Measurements from ENCODE around the gene COL6A2. TPM values are rescaled to one million over a fixed set of nuclear protein-coding genes. Genes with fewer than 3 reads are reported as not detected.
A peak's percentile ranks its signal among the peaks of the same experiment; 100 is the strongest.

COL6A2 gene
- total RNA-seq, 1 donor from 2014 or later, result 1,821 TPM

DNA sequence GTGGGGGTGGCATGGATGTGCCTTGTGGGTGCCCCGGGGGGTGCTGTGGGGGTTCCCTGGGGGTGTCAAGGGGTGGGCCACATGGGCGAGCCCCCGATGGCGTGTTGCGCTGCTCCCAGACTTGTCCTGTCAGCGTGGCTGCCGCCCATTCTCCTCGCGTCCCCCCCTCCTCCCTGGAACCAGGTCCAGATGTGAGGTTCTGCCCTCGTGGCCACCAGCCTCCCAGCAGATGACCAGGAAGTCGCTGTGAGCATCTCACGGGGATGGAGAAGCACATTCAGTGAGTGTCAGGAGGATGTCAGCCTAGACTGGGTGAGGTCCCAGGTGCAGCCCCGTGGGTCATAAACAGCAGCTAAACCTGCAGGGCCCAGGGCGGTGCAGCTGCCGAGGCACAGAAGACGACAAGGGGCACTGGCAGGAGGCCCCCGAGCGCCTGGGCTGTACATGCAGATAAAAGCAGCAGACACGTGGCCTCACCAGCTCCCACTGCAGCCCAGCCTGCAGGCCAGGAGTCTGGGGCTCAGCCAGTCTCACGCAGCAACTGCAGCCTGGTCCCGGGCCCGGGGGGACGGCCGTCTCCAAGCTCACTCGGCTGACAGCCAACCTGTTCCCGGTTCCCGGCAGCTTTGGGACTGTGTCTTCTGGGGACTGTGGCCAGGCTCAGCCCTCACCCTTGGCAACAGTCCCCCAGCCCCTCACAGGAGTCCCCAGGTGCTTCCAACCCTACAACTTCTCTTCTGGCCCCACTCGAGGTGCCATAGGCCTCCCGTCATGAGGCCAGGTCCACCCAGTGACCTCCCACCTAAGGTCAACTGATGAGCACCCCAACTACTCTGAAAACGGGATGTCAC is 17.5 kb upstream of the COL6A2 start:
- peak; percentile 84 for DNase-seq (ENCODE audit: extremely low spot score, unreplicated experiment)
- no peaks in the 10 kb centered on the region for H3K9me3 Mint-ChIP-seq (ENCODE audit: unreplicated experiment)
- no peaks in the 10 kb centered on the region for H3K36me3 Mint-ChIP-seq (ENCODE audit: unreplicated experiment)
- TF ChIP-seq, protein P1, sequence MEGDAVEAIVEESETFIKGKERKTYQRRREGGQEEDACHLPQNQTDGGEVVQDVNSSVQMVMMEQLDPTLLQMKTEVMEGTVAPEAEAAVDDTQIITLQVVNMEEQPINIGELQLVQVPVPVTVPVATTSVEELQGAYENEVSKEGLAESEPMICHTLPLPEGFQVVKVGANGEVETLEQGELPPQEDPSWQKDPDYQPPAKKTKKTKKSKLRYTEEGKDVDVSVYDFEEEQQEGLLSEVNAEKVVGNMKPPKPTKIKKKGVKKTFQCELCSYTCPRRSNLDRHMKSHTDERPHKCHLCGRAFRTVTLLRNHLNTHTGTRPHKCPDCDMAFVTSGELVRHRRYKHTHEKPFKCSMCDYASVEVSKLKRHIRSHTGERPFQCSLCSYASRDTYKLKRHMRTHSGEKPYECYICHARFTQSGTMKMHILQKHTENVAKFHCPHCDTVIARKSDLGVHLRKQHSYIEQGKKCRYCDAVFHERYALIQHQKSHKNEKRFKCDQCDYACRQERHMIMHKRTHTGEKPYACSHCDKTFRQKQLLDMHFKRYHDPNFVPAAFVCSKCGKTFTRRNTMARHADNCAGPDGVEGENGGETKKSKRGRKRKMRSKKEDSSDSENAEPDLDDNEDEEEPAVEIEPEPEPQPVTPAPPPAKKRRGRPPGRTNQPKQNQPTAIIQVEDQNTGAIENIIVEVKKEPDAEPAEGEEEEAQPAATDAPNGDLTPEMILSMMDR (IDR thresholded peaks at IDR 0.05), result no peak
- H3K4me3 Mint-ChIP-seq (ENCODE audit: unreplicated experiment), result no peak overlapping the region
- peaks cover 46% of the 10 kb centered on the region for H3K4me1 Mint-ChIP-seq (ENCODE audit: unreplicated experiment)
- H3K27me3 Mint-ChIP-seq (ENCODE audit: unreplicated experiment), result no peaks in the 10 kb centered on the region
- H3K27ac Mint-ChIP-seq (ENCODE audit: unreplicated experiment), result peak overlapping the region; percentile 34

DNA sequence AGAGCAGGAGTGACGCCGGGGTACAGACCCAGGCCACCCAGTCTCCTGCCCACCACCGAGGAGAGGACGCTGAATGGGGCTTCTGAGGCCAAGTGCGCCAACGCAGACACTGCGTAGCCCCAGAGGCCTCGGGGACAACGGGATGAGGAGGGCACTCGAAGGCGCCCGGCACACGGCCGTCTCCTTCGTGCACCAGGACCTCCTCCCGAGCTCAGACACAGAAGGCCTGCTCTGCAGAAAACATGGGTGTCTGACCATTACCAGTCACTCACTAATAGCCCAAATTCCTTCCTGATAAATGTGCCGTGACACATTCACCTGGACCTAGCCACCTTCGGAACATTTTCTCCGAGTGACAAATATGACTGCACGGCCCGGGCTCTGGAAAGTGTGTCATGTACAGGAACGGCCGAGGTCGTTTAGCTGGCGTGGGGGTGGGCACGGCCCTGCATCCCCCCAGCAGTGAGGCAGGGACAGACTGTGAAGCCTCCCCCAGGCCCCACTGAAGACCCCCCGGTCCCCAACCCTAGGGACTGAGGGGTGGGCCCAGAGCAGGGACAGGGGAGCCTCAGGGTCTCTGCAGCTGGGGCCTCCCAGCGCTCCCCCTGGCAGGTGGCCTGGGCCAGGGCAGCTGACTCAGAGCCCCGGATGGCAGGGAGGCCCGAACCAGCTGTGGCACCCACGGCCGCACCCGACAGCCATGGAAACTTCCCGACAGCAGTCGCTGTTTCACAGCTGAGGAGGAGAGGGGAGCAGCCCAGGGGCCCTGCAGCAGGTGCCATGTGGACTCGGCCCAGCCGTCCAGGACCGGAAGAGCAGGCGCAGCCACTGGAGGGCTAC is 16.7 kb upstream of the COL6A2 start:
- peak overlapping the region; percentile 34 for H3K27ac Mint-ChIP-seq (ENCODE audit: unreplicated experiment)
- H3K9me3 Mint-ChIP-seq (ENCODE audit: unreplicated experiment), result no peaks in the 10 kb centered on the region
- TF ChIP-seq, protein P1 (IDR thresholded peaks at IDR 0.05), result no peak
- no peaks in the 10 kb centered on the region for H3K27me3 Mint-ChIP-seq (ENCODE audit: unreplicated experiment)
- peaks cover 46% of the 10 kb centered on the region for H3K4me1 Mint-ChIP-seq (ENCODE audit: unreplicated experiment)
- H3K4me3 Mint-ChIP-seq (ENCODE audit: unreplicated experiment), result no peak overlapping the region
- DNase-seq (ENCODE audit: extremely low spot score, unreplicated experiment), result peak; percentile 84
- no peaks in the 10 kb centered on the region for H3K36me3 Mint-ChIP-seq (ENCODE audit: unreplicated experiment)

GRCh38 chr21:46081862-46082712 is 15.8 kb upstream of the COL6A2 start:
- H3K4me3 Mint-ChIP-seq (ENCODE audit: unreplicated experiment), result no peak overlapping the region
- H3K9me3 Mint-ChIP-seq (ENCODE audit: unreplicated experiment), result peaks cover 5% of the 10 kb centered on the region
- H3K4me1 Mint-ChIP-seq (ENCODE audit: unreplicated experiment), result peaks cover 46% of the 10 kb centered on the region
- TF ChIP-seq, protein P1 (IDR thresholded peaks at IDR 0.05), result no peak
- no peaks in the 10 kb centered on the region for H3K36me3 Mint-ChIP-seq (ENCODE audit: unreplicated experiment)
- H3K27me3 Mint-ChIP-seq (ENCODE audit: unreplicated experiment), result no peaks in the 10 kb centered on the region
- DNase-seq (ENCODE audit: extremely low spot score, unreplicated experiment), result peak; percentile 77
- H3K27ac Mint-ChIP-seq (ENCODE audit: unreplicated experiment), result peak overlapping the region; percentile 18

DNA sequence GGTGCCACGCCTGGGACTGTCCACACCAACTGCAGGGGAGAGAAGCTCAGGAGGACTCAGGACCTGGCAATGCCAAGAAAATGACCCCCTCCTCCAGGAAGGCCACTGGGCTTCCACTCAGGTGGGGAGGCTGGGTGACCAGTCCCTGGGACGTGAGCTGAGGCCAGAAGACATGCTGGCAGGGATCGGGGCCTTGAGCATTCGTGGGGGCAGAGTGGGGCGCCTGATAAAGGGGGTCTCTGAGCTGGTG is 15.3 kb upstream of the COL6A2 start:
- H3K27me3 Mint-ChIP-seq (ENCODE audit: unreplicated experiment), result no peaks in the 10 kb centered on the region
- no peak for DNase-seq (ENCODE audit: extremely low spot score, unreplicated experiment)
- no peak overlapping the region for H3K27ac Mint-ChIP-seq (ENCODE audit: unreplicated experiment)
- no peaks in the 10 kb centered on the region for H3K36me3 Mint-ChIP-seq (ENCODE audit: unreplicated experiment)
- peaks cover 46% of the 10 kb centered on the region for H3K4me1 Mint-ChIP-seq (ENCODE audit: unreplicated experiment)
- H3K9me3 Mint-ChIP-seq (ENCODE audit: unreplicated experiment), result peaks cover 6% of the 10 kb centered on the region
- H3K4me3 Mint-ChIP-seq (ENCODE audit: unreplicated experiment), result no peak overlapping the region
- TF ChIP-seq, protein P1 (IDR thresholded peaks at IDR 0.05), result no peak
